NCI-H2081 (cell line): ENCODE measurements around the gene YTHDF1.

ENCODE experiments used
- DNase-seq, 2 experiments: peaks; one replicate each; lab custom pipeline; 2025; lab: John Stamatoyannopoulos, UW

The YTHDF1 gene

GRCh38 chr20:63208346-63208909, 7.5 kb downstream of the YTHDF1 start:
- DNase-seq: no peak

DNA sequence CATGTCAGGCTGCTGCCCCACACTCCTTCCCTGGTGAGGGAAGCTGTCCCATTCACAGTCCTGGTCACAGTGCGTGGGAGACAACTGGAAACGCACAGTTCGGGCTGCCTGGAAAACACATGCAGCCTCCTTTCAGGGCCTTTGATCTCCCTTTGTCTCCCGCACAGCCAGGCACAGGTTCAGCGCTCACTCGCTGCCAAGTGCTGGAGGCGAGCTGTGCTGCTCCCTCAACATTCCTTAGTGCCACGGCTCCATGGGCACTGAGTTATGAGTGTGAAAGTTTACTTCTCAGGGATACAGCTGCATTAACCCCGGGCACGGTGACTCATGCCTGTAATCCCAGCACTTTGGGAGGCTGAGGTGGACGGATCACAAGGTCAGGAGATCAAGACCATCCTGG, 9.1 kb downstream of the YTHDF1 start:
- DNase-seq: no peak

DNA sequence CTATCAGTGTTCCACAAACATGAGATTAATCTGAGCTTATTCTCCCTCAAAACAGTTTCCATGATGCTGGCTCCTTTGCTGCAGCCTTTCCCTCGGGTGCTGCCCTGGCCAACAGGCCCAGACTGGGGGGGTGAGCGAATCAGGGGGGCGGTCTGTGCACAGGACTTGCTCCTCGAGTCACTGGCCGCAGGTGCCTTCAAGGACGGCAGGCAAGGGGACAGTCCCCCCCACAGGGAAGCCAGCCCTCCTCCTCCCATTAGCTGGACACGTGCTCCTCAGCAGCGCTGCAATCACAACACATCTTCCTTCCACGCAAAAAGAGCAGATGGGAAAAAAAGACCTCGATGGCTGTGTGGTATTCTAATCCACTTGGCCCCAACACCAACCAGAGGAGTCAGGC, 10.0 kb downstream of the YTHDF1 start:
- no peak for DNase-seq

- no peak for DNase-seq
These were observed 11.6 kb downstream of the YTHDF1 start for GRCh38 chr20:63204362-63204761.

GRCh38 chr20:63202811-63203526, 13.0 kb downstream of the YTHDF1 start:
- no peak for DNase-seq

GRCh38 chr20:63202021-63202420, 13.9 kb downstream of the YTHDF1 start:
- DNase-seq: no peak

- no peak for DNase-seq
These were observed 17.3 kb downstream of the YTHDF1 start for GRCh38 chr20:63198606-63199005.

GRCh38 chr20:63196768-63197470, 19.0 kb downstream of the YTHDF1 start:
- DNase-seq: no peak

DNA sequence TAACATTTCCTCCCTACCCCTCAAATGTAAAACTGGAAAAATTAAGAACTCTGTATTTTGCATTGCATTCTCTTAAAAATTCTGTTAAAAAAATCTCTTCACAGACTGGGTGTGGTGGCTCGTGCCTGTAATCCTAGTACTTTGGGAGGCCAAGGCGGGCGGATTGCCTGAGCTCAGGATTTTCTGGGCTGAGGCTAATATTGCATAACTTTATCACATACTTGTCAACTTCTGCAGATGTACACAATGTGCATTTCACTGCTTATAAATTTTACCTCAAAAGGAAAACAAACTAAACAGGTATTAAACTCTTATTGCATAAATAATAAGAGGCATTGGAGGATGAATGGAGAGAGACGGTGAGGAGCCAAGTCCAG, 21.1 kb downstream of the YTHDF1 start:
- no peak for DNase-seq

DNA sequence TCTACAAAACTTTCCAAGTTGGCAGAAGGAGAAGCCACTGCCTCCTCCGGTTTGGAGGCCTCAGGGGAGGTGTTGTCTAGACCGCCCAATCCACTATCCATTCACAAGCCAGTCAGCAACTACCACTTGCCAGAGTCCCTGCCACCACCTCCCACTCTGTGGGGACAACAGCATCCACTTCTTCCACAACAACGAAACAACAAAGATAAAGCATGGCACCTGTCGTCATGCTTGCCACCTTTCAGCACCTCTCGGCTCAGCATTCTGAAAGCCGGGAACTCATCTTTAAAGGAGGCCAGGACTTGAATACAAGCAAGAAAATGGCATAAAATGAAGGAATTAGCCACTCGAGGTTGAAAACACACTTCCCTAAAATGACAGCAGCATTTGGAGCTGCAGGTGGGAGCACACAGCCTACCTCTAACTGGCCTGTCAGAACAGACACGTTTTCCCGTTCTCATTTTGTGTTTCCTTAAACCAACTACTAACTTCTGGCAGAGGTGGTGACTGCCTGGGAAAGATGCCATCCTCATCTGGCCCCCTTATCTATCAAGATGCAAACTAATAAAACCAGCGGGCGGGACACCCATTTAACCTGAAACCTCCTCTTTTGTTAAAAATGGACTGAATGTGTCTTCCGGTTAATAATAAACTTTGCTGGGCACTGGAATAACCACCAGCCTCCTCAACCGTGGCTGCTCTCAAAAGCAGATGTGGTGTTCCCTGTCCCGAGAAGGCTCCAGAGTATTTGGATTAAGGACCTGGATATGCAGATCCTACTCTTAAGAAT, 21.7 kb downstream of the YTHDF1 start:
- no peak for DNase-seq

DNA sequence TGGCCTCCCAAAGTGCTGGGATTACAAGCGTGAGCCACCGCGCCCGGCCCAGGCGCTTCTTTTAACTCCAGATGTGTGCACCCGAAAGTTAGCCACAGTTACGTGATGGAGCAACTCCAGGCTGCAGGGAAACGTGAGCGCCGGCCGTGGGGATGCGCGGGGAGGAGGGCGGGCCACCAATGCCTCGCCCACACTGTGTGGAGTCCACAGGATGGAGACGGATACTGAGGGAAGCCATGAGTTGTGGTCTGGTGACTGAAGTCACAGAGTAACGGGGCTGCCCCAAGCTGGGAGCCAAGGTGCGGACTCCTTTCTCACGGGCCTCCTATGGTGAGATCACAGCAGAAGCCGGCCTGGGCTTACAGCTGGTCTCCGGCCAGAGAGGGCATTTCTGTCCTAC, 23.2 kb downstream of the YTHDF1 start:
- DNase-seq: no peak

DNA sequence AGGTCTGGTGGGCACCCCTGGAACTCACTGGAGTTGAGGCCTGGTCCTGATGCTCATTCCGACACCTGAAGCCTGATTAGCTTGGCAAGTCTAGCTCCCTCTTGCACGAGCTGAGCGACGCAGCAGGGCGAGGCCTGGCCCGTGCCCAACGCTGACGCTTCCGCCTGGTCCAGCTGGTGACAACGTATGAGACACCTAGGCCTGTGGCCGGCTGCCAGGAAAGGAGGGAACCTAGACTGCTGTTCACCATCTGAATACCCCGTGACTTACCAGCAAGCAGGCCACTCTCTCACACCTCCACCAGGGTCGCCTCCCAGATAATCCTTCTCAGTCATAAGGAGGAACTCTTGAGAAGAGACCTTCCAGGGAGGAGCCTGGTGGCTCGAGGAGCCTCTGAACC, 24.5 kb downstream of the YTHDF1 start:
- peak; percentile 93 to 96 for DNase-seq

GRCh38 chr20:63190828-63191227, 25.1 kb downstream of the YTHDF1 start:
- no peak for DNase-seq

GRCh38 chr20:63189846-63190559, 25.9 kb downstream of the YTHDF1 start:
- DNase-seq: no peak

- no peak for DNase-seq
These were observed 26.6 kb downstream of the YTHDF1 start for GRCh38 chr20:63189322-63189642.

DNA sequence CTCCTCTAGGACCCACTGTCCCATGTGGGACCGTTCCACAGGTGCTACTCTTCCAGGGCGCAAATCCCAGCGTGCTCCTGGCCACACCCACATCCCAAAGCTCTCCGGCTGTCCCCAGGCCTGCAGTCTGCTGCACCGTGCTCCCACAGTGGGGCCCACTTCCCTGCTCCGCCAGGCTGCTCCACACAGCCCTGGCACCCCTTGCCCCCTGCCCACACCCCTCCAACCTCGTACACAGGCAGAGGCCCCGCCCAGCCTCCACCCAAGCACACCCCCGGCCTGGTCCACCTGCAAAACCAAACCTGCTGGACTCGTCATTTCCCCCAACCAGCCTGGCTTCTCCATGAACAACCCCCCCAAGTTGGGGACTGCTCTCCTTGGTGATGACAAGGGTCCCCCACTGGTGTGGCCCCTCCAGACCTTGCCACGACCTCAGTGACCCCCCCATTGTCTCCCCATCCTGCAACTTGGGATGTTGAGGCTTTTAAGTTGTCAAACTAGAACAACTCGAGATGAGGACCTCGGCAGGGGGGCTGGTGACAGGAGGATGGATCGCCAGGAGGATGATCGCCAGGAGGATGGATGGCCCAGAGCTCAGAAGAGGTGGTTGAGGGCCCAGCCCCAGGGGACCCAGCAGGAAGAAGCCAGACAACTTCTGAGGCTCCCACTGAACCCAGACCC, 27.1 kb downstream of the YTHDF1 start:
- no peak for DNase-seq

DNA sequence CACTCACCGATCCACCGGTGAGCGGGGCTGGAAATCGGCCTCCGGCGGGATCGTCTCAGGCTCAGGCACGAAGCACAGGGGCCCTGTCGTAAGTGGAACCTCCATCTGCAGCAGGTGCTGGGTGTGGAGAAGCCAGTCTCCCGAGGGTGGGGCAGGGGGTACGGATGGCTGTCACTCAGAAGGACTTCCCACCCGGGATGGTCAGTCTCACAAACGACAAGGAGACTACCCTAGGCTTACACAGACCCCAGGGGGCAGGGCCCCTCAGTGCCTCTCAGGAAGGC, 27.8 kb downstream of the YTHDF1 start:
- DNase-seq: no peak

GRCh38 chr20:63187338-63188158, 28.4 kb downstream of the YTHDF1 start:
- DNase-seq: no peak

- no peak for DNase-seq
These were observed 29.2 kb downstream of the YTHDF1 start for GRCh38 chr20:63186528-63187316.

- DNase-seq: no peak
These were observed 29.8 kb downstream of the YTHDF1 start for GRCh38 chr20:63186084-63186483.
